K562 (cell line): ENCODE data around the gene TM4SF20. TPM values are rescaled to one million over a fixed set of nuclear protein-coding genes. Genes with fewer than 3 reads are reported as not detected.

Experiments
- CEBPG ChIP-seq, 3 experiments: fragments of 200-800 bp in 1 of 3; sonication (Bioruptor generic) in 1 of 3; sonication (generic) in 1 of 3; formaldehyde crosslinking in 1 of 3; IDR thresholded peaks in 2 of 3; conservative IDR thresholded peaks in 1 of 3; 2 replicates each; pipeline versions ENCODE4 v1.6.1 to v1.8.0; 2016 to 2022; ENCODE audit warnings: missing compliant biosample characterization in 2 of 3, missing genetic modification characterization in 2 of 3, mild to moderate bottlenecking in 1 of 3, missing genetic modification reagents in 1 of 3
- E2F4 ChIP-seq: sonication (generic); formaldehyde crosslinking; IDR thresholded peaks from 2 replicates; pipeline ENCODE4 v1.8.0; 2022; ENCODE audit warnings: mild to moderate bottlenecking, low read depth, missing genetic modification reagents
- GABPA ChIP-seq: fragments of 200-800 bp; sonication (Bioruptor generic); conservative IDR thresholded peaks from 2 replicates; pipeline ENCODE4 v1.6.1; 2016; ENCODE audit warnings: low read depth, missing genetic modification characterization, missing compliant biosample characterization
- HEY1 ChIP-seq: fragments of 250-450 bp; sonication (Bioruptor Pico); IDR thresholded peaks from 2 replicates; pipeline ENCODE4 v1.5.0; 2020; ENCODE audit warnings: mild to moderate bottlenecking, moderate library complexity, borderline replicate concordance
- HNRNPLL ChIP-seq: fragments of 200-400 bp; formaldehyde crosslinking; IDR thresholded peaks from 2 replicates; pipeline ENCODE4 v1.6.1; 2017; ENCODE audit warnings: low read length, low read depth, mild to moderate bottlenecking; ENCODE audit not compliant: poor library complexity, severe bottlenecking
- KLF1 ChIP-seq: fragments of 450-650 bp; IDR thresholded peaks from 2 replicates; pipeline ENCODE4 v1.6.1; 2016; ENCODE audit warnings: missing genetic modification characterization, missing compliant biosample characterization
- MBD1 ChIP-seq: fragments of 250-450 bp; sonication (Bioruptor Pico); IDR thresholded peaks from 2 replicates; pipeline ENCODE4 v1.8.0; 2022; ENCODE audit warnings: inconsistent platforms
- PHF8 ChIP-seq: fragments of 200-600 bp; sonication (generic); IDR thresholded peaks from 2 replicates; pipeline ENCODE4 v1.6.1; 2012; ENCODE audit warnings: mixed run types, mild to moderate bottlenecking, inconsistent platforms, low read length, moderate library complexity, borderline replicate concordance
- TBL1XR1 ChIP-seq, 2 experiments: IDR thresholded peaks; 2 replicates each; pipeline ENCODE4 v1.6.1; 2012; ENCODE audit warnings: improper control_type of control experiment in 2 of 2, low read length in 2 of 2, mild to moderate bottlenecking in 1 of 2
- XRCC5 ChIP-seq: fragments of 200-400 bp; formaldehyde crosslinking; IDR thresholded peaks from 2 replicates; pipeline ENCODE4 v1.6.1; 2017; ENCODE audit warnings: low read depth, mild to moderate bottlenecking, low read length
- ZBTB12 ChIP-seq: fragments of 250-450 bp; sonication (Bioruptor Pico); IDR thresholded peaks from 2 replicates; pipeline ENCODE4 v1.4.0; 2020
- ZBTB43 ChIP-seq: sonication (generic); formaldehyde crosslinking; IDR thresholded peaks from 2 replicates; pipeline ENCODE4 v1.8.0; 2023; ENCODE audit warnings: mild to moderate bottlenecking, missing genetic modification reagents
- ZNF143 ChIP-seq: sonication (generic); formaldehyde crosslinking; IDR thresholded peaks from 2 replicates; pipeline ENCODE4 v1.9.0; 2022; ENCODE audit warnings: mild to moderate bottlenecking, missing genetic modification reagents
- ZNF197 ChIP-seq: fragments of 200-800 bp; sonication (Bioruptor generic); IDR thresholded peaks from 2 replicates; pipeline ENCODE4 v1.6.1; 2016; ENCODE audit warnings: low read depth, missing genetic modification characterization, missing compliant biosample characterization
- ZNF277 ChIP-seq: fragments of 250-450 bp; sonication (Bioruptor Pico); IDR thresholded peaks from 2 replicates; pipeline ENCODE4 v1.8.0; 2022; ENCODE audit warnings: inconsistent platforms, mild to moderate bottlenecking, moderate library complexity, borderline replicate concordance
- ZNF316 ChIP-seq: fragments of 450-650 bp; IDR thresholded peaks from 2 replicates; pipeline ENCODE4 v1.6.1; 2016
- ZNF324 ChIP-seq: fragments of 250-450 bp; sonication (Bioruptor Pico); IDR thresholded peaks from 2 replicates; pipeline ENCODE4 v1.4.0; 2020; ENCODE audit warnings: mild to moderate bottlenecking
- ZNF436 ChIP-seq: fragments of 250-450, 450-650 bp; sonication (Bioruptor Pico); formaldehyde crosslinking; IDR thresholded peaks from 2 replicates; pipeline ENCODE4 v1.7.0; 2020; ENCODE audit warnings: mild to moderate bottlenecking
- ZNF511 ChIP-seq: sonication (generic); formaldehyde crosslinking; IDR thresholded peaks from 2 replicates; pipeline ENCODE4 v1.8.0; 2022; ENCODE audit warnings: mild to moderate bottlenecking, missing genetic modification reagents
- polyA plus RNA-seq, 8 experiments: library from polyadenylated mRNA; depleted of rRNA in 4 of 8; stranded (reverse) in 5 of 8; unstranded in 3 of 8; fragments of >200 nt; fragmentation: Nextera tagmentation in 2 of 8; fragmentation: Illumina TruSeq in 1 of 8; extraction: Ambion mirVana in 2 of 8; extraction: Trizol in 1 of 8; gene quantifications; 2 replicates each; pipeline versions ENCODE4 v1.2.1 to v1.2.3, GENCODE V29; 2011 to 2014; ENCODE audit warnings: inconsistent platforms in 1 of 8, missing spikeins in 1 of 8
- total RNA-seq, 7 experiments: library from RNA; depleted of rRNA in 6 of 7; stranded (reverse); fragments of >200 nt in 6 of 7; fragmentation: Illumina TruSeq in 2 of 7; extraction: Trizol in 2 of 7; gene quantifications; 2 replicates each; pipeline versions ENCODE4 v1.2.1 to v1.2.3, GENCODE V29; 2011 to 2021; ENCODE audit warnings: low replicate concordance in 1 of 7

Gene TM4SF20
- total and polyA plus RNA-seq, 9 of the 15 experiments (the other 6 are each of a cell fraction or from before 2014, with no cell fraction given): not detected

GRCh38 chr2:227406177-227407031 lies 27.3 kb upstream of the TM4SF20 start (continued):
- TF ChIP-seq MBD1 (CRISPR knock-in tag): no peak
- TF ChIP-seq TBL1XR1 (IDR thresholded peaks at IDR 0.05; ENCODE audit: low read length in 2 of 2): no peak
- TF ChIP-seq ZNF316: peak; percentile 49; the same call in 1 of the 2 replicates
- TF ChIP-seq XRCC5: no peak
- TF ChIP-seq PHF8: no peak
- TF ChIP-seq ZNF197 (CRISPR knock-in tag): no peak
- TF ChIP-seq HNRNPLL: no peak
- no peak for TF ChIP-seq CEBPG (CRISPR knock-in tag; IDR thresholded peaks at IDR 0.05)
- TF ChIP-seq CEBPG (tag; conservative IDR thresholded peaks at IDR 0.05 in 1 of 2, IDR thresholded peaks at IDR 0.05 in 1 of 2): no peak
- no peak for TF ChIP-seq ZNF143 (CRISPR knock-in tag)
- no peak for TF ChIP-seq ZBTB43 (CRISPR knock-in tag)
- TF ChIP-seq ZNF324: no peak
- TF ChIP-seq ZNF277 (CRISPR knock-in tag): no peak
- no peak for TF ChIP-seq HEY1
- no peak for TF ChIP-seq ZNF436 (CRISPR knock-in tag)
- no peak for TF ChIP-seq ZBTB12
- TF ChIP-seq GABPA (tag): no peak; the same call in 1 of the 2 replicates
- TF ChIP-seq E2F4 (CRISPR knock-in tag): no peak
- no peak for TF ChIP-seq KLF1 (tag)
- TF ChIP-seq ZNF511: no peak
